GM12874 (cell line): ENCODE measurements around the gene SFRP5.
A peak's percentile ranks its signal among the peaks of the same experiment; 100 is the strongest.

Source experiments
- TF ChIP-seq, protein P1 (sequence below): IDR thresholded peaks from 2 replicates; pipeline ENCODE4 v1.5.1; 2011; ENCODE audit warnings: low read depth, mild to moderate bottlenecking, control low read depth, low read length, moderate library complexity; ENCODE audit not compliant: insufficient read depth

The SFRP5 gene

DNA sequence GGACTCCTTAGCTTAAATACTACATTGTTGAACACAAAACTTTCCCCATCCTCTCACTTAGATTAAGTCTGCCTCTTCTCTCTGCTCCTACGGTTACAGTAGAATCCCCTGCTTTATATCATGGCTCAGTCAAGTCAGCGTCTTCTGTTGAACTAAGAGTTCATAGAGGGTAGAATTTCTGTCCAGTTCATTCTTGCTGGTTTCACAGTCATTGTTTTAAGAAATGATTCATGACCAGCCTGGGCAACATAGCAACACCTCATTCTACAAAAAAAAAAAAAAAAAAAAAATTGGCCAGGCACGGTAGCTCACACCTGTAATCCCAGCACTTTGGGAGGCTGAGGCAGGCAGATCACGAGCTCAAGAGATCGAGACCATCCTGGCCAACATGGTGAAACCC, 38.5 kb downstream of the SFRP5 start:
- TF ChIP-seq, protein P1, sequence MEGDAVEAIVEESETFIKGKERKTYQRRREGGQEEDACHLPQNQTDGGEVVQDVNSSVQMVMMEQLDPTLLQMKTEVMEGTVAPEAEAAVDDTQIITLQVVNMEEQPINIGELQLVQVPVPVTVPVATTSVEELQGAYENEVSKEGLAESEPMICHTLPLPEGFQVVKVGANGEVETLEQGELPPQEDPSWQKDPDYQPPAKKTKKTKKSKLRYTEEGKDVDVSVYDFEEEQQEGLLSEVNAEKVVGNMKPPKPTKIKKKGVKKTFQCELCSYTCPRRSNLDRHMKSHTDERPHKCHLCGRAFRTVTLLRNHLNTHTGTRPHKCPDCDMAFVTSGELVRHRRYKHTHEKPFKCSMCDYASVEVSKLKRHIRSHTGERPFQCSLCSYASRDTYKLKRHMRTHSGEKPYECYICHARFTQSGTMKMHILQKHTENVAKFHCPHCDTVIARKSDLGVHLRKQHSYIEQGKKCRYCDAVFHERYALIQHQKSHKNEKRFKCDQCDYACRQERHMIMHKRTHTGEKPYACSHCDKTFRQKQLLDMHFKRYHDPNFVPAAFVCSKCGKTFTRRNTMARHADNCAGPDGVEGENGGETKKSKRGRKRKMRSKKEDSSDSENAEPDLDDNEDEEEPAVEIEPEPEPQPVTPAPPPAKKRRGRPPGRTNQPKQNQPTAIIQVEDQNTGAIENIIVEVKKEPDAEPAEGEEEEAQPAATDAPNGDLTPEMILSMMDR = no peak

DNA sequence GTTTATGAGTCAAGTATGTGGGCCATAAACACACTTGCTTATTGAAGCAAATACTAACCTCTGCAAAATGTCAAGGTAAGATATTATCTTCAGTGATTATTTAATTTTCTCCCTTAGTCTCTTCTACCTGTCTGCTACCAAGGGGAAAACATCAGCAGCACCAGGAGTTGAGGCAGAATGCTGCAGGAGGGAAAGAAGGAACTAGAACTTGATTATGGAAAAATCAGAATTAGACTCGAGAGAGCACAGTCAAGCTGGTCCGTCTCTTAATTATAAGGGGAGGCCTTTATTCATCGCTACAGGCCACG, 39.8 kb downstream of the SFRP5 start:
- TF ChIP-seq, protein P1 = no peak

DNA sequence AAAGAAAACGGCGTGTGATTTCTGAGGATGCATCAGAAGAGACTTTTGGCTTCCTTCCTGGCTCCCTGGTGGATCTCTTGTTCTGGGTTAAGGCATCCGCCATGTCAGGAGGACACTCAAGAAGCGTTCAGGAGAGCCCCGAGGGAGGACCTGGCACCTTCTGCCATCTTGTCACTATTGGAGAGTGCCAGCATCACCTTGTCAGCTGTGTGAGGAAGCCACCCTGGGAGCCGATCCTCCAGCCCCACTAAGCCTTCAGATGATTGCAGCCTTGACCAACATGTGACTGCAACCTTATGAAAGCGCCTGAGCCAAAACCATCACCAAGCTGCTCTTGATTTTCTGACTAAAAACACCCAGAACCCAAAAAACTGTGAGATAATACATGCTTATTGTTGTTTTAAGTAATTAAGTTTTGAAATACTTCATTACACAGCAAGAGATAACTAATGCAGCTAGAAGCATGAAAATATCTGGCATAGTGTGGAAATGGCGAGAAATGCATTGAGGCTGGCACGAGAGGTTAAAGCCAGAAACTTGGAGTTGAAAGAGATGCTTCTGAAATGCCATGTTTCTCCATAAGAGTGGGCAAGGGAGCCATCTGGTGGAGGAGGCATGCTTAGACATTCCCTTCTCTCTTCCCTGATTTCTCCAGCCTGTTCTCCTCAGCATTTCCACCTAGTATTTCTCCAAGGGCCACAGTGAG, 40.3 kb downstream of the SFRP5 start:
- TF ChIP-seq, protein P1 = peak; percentile 76

DNA sequence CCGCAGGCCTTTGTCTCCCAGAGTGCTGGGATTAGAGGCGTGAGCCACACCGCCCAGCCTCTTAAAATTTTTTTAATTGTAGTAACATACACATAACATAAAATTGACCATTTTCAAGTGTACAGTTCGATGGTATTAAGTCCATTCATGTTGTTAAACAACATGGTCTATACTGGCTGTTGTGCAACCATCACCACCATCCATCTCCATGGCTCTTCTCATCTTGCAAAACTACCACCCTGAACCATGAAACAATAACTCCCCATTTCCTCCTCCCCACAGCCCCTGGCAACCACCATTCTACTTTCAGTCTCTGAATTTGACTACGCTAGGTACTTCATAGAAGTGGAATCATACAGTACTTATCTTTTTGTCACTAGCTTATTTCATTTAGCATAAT, 42.8 kb downstream of the SFRP5 start:
- TF ChIP-seq, protein P1 = no peak

DNA sequence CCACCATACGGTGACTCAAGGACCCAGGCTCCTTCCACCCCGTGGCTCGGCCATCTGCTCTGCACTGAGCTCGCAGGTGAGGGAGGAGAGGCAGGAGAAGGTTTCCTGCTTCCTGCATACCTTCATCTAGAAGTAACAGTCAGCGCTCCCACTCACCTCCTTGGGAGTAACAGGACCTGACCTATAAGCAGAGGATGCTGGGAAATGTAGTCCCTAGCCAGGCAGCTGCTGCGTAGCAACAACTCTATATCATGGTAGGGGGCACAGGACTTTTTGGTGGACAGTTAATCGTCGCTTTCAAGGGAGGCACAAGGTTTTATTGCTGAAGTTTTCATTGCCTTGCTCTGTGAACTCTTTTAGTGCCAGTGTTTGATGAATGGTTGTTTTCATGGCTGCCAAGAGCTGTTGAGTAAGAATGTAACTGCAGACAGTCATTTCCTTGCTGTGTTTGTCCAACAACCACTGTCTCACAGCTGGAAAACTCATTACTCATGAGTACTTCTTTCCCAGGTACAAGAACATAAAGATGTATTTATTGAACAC, 45.1 kb downstream of the SFRP5 start:
- TF ChIP-seq, protein P1 = no peak

DNA sequence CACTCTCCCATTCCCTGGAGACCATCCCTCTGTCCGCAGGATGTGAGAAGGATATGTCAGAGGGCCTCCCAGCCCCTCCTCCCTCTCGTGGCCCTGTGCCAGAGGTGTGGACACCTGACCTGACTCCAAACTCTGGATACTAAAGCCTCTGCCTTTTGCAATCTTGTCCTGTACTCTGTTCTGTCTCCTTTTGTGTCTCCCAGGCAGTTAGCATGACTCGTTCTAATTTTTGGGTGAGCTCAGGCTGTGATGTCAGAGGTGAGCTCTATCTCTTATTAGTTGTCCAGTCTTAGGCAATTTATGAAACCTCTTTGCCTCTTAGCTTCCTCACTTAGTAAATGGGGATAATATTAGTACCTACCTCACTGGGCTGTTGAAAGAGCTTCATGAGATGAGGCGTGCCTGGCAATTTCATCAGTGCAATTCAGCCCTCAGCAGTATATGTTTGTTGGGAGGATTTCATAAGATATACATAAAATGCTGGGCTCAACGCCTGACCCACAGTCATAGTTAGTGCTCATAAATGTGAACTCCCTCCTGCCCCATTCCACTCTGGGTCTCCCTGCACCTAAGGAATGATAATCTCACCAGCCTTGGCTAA, 47.4 kb downstream of the SFRP5 start:
- TF ChIP-seq, protein P1 = no peak

DNA sequence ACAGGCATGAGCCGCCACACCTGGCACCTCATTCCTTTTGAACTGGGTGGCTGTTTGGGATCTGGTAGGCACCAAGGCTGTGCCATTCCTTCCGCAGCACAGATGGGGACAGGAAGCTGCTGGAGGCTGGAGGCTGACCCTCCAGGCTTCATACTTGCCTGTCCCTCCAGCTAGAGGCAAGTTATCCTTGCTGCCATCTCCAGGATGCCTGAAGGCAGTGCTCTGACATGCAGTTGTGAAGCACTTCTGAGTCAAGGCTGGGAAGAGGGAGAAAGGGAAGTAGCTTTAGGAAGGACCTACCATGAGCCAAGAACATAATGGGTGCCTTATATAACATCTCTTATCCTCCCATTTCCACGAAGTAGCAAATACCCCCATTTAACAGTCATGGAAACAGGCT, 48.8 kb downstream of the SFRP5 start:
- TF ChIP-seq, protein P1 = no peak
